GM23338 (cell line): Measurements from ENCODE around the gene PCLO. TPM values are rescaled to one million over a fixed set of nuclear protein-coding genes. Genes with fewer than 3 reads are reported as not detected.
A peak's percentile ranks its signal among the peaks of the same experiment; 100 is the strongest.

Experiments
- ATAC-seq: fragments of 200-7000 bp; cut with Tn5 transposase; 3 replicates; pipeline ENCODE4 v1.9.1; 2020
- DNase-seq: peaks from one replicate; pipeline ENCODE4 v3.0.0-alpha.2; 2015; ENCODE audit warnings: low spot score
- H2AFZ ChIP-seq: fragments of 200-600 bp; sonication (generic); 2 replicates; pipeline ENCODE4 v1.8.0; 2016; ENCODE audit warnings: antibody characterized with exemption, mild to moderate bottlenecking, moderate library complexity
- H3F3A ChIP-seq: fragments of 200-600 bp; sonication (generic); replicated peaks from 2 replicates; pipeline ENCODE4 v1.8.0; 2017; ENCODE audit warnings: antibody characterized with exemption, mixed run types, low read depth
- H3K27ac ChIP-seq: fragments of 200-600 bp; sonication (generic); 2 replicates; pipeline ENCODE4 v1.6.1; 2016; ENCODE audit warnings: low read depth
- H3K27me3 ChIP-seq: fragments of 200-600 bp; sonication (generic); 2 replicates; pipeline ENCODE4 v1.8.0; 2016; ENCODE audit warnings: mild to moderate bottlenecking, mixed run types, moderate library complexity; ENCODE audit not compliant: insufficient read depth
- H3K36me3 ChIP-seq: fragments of 200-600 bp; sonication (generic); 2 replicates; pipeline ENCODE4 v1.8.0; 2016; ENCODE audit warnings: mild to moderate bottlenecking; ENCODE audit not compliant: insufficient read depth
- H3K4me1 ChIP-seq: fragments of 200-600 bp; sonication (generic); 2 replicates; pipeline ENCODE4 v1.8.0; 2016; ENCODE audit warnings: mild to moderate bottlenecking, moderate library complexity; ENCODE audit not compliant: insufficient read depth
- H3K4me2 ChIP-seq: fragments of 200-600 bp; sonication (generic); 2 replicates; pipeline ENCODE4 v1.7.1; 2017; ENCODE audit warnings: mixed run types
- H3K4me3 ChIP-seq: fragments of 200-600 bp; sonication (generic); 2 replicates; pipeline ENCODE4 v1.6.1; 2016; ENCODE audit warnings: mixed run types
- H3K79me2 ChIP-seq: fragments of 200-600 bp; sonication (generic); replicated peaks from 2 replicates; pipeline ENCODE4 v1.8.0; 2017; ENCODE audit warnings: mild to moderate bottlenecking; ENCODE audit not compliant: insufficient read depth
- H3K9me2 ChIP-seq: fragments of 200-600 bp; sonication (generic); 2 replicates; pipeline ENCODE4 v1.8.0; 2017; ENCODE audit not compliant: insufficient read depth
- H4K20me1 ChIP-seq: fragments of 200-600 bp; sonication (generic); replicated peaks from 2 replicates; pipeline ENCODE4 v1.8.0; 2017; ENCODE audit warnings: mild to moderate bottlenecking; ENCODE audit not compliant: insufficient read depth
- H3K27ac Mint-ChIP-seq: 2 replicates; pipeline ENCODE4 v1.8.0; 2020; ENCODE audit warnings: inconsistent platforms, mild to moderate bottlenecking, moderate library complexity, mixed read lengths
- H3K27me3 Mint-ChIP-seq: 3 replicates; pipeline ENCODE4 v1.8.0; 2022; ENCODE audit warnings: low read depth, mild to moderate bottlenecking, moderate library complexity, mixed read lengths, inconsistent platforms; ENCODE audit not compliant: insufficient read depth, poor library complexity
- H3K36me3 Mint-ChIP-seq: 3 replicates; pipeline ENCODE4 v1.8.0; 2021; ENCODE audit warnings: low read depth, mild to moderate bottlenecking, inconsistent platforms, moderate library complexity, mixed read lengths
- H3K4me1 Mint-ChIP-seq: 3 replicates; pipeline ENCODE4 v1.8.0; 2020; ENCODE audit warnings: mild to moderate bottlenecking, inconsistent platforms, mixed read lengths
- H3K4me3 Mint-ChIP-seq: 3 replicates; pipeline ENCODE4 v1.8.0; 2021; ENCODE audit warnings: moderate library complexity, mild to moderate bottlenecking, inconsistent platforms, mixed read lengths
- H3K9me3 Mint-ChIP-seq: 3 replicates; pipeline ENCODE4 v1.8.0; 2020; ENCODE audit warnings: moderate library complexity, mild to moderate bottlenecking, inconsistent platforms, mixed read lengths
- EZH2 ChIP-seq: fragments of 200-600 bp; sonication (generic); IDR thresholded peaks from one replicate; pipeline ENCODE4 v1.8.0; 2017; ENCODE audit warnings: antibody characterized with exemption, mild to moderate bottlenecking, low read depth; ENCODE audit not compliant: unreplicated experiment
- EZH2phosphoT487 ChIP-seq: fragments of 200-600 bp; sonication (generic); IDR thresholded peaks from one replicate; pipeline ENCODE4 v1.8.1; 2018; ENCODE audit warnings: antibody characterized with exemption; ENCODE audit not compliant: unreplicated experiment
- JUNB ChIP-seq: IDR thresholded peaks from one replicate; pipeline ENCODE4 v1.6.1; 2016; ENCODE audit warnings: antibody characterized with exemption; ENCODE audit not compliant: unreplicated experiment
- NANOG ChIP-seq: IDR thresholded peaks from 2 replicates; pipeline ENCODE4 v1.6.1; 2016; ENCODE audit warnings: antibody characterized with exemption, borderline replicate concordance
- POLR2AphosphoS5 ChIP-seq: IDR thresholded peaks from 2 replicates; pipeline ENCODE4 v1.6.1; 2016; ENCODE audit warnings: antibody characterized with exemption, low read depth
- STAT1 ChIP-seq: IDR thresholded peaks from one replicate; pipeline ENCODE4 v1.6.1; 2016; ENCODE audit warnings: antibody characterized with exemption; ENCODE audit not compliant: unreplicated experiment
- ZNF114 ChIP-seq: fragments of 250-450 bp; sonication (Bioruptor Pico); IDR thresholded peaks from 2 replicates; pipeline ENCODE4 v1.5.0; 2020; ENCODE audit warnings: mild to moderate bottlenecking, moderate library complexity
- ZNF331 ChIP-seq: fragments of 250-450 bp; sonication (Bioruptor Pico); IDR thresholded peaks from 2 replicates; pipeline ENCODE4 v1.5.0; 2020; ENCODE audit warnings: low read depth, mild to moderate bottlenecking, moderate library complexity
- polyA plus RNA-seq: library from polyadenylated mRNA; unstranded; fragments of >200 nt; fragmentation: Nextera tagmentation; extraction: Ambion mirVana; gene quantifications from 2 replicates; pipeline ENCODE4 v1.2.1, GENCODE V29; 2016
- total RNA-seq: library from RNA; depleted of rRNA; stranded (reverse); fragments of >200 nt; shearing (Covaris generic); gene quantifications from 2 replicates; pipeline ENCODE4 v1.2.3, GENCODE V29; 2014
- TF ChIP-seq, protein P1 (sequence below), 2 experiments: fragments of 200-600 bp in 1 of 2; sonication (generic) in 1 of 2; conservative IDR thresholded peaks; 2 replicates each; pipeline versions ENCODE4 v1.5.1 to v1.6.1; 2016 to 2017; ENCODE audit warnings: antibody characterized with exemption in 2 of 2, low read depth in 2 of 2, mild to moderate bottlenecking in 2 of 2, moderate library complexity in 1 of 2
- TF ChIP-seq, protein P2 (sequence below): IDR thresholded peaks from one replicate; pipeline ENCODE4 v1.6.1; 2018; ENCODE audit warnings: antibody characterized with exemption; ENCODE audit not compliant: unreplicated experiment
- TF ChIP-seq, protein P3 (sequence below): fragments of 250-450 bp; sonication (Bioruptor Pico); IDR thresholded peaks from 2 replicates; pipeline ENCODE4 v1.5.0; 2020; ENCODE audit warnings: mild to moderate bottlenecking, moderate library complexity

Gene PCLO
- total and polyA plus RNA-seq, 2 experiments from 2014 or later, result 7.4 to 9.1 TPM

DNA sequence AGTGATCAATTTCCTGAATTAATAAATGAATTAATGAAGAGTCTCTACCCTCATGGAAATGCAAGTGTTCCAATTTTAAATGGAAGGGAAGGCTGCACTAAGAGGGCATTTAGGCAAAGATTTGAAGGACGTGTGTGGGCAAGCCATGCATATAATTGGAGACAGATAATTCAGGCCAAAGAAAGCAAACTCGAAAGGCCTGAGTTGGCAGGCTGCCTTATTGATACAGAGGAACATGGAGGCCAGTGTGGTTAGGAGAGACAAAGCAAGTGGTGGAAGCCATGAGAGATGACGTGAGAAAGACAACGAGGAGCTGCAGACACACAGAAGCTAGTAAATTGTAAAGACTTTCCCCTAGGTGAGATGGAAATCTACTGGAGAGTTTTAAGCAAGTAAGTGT, 15.4 kb upstream of the PCLO start:
- H3K79me2 ChIP-seq, result no peaks in the 10 kb centered on the region
- Mint-ChIP-seq H3K27me3 (peaks cover 3% of the 10 kb centered on the region), H3K27ac (no peak overlapping the region), H3K4me1 (0 out of 3 replicates have a peak, but pooled peaks cover 4% of the 10 kb centered on the region), H3K9me3 (peaks cover 9% of the 10 kb centered on the region; the same call in 2 of the 3 replicates), H3K36me3 (peaks cover 4% of the 10 kb centered on the region; the same call in 1 of the 3 replicates), H3K4me3 (no peak overlapping the region)
- no peak for ATAC-seq
- no peaks in the 10 kb centered on the region for H3K36me3 ChIP-seq
- H3F3A ChIP-seq, result no peaks in the 10 kb centered on the region
- H3K27ac ChIP-seq, result no peak overlapping the region
- TF ChIP-seq NANOG, result no peak
- no peaks in the 10 kb centered on the region for H3K27me3 ChIP-seq
- H3K4me2 ChIP-seq, result no peak overlapping the region
- H2AFZ ChIP-seq, result peak overlapping the region; percentile 43; the same call in 1 of the 2 replicates
- no peak for DNase-seq
- no peaks in the 10 kb centered on the region for H3K4me1 ChIP-seq
- H3K9me2 ChIP-seq, result 0 out of 2 replicates have a peak, but pooled peaks cover 8% of the 10 kb centered on the region
- no peak overlapping the region for H3K4me3 ChIP-seq
- H4K20me1 ChIP-seq, result no peaks in the 10 kb centered on the region

DNA sequence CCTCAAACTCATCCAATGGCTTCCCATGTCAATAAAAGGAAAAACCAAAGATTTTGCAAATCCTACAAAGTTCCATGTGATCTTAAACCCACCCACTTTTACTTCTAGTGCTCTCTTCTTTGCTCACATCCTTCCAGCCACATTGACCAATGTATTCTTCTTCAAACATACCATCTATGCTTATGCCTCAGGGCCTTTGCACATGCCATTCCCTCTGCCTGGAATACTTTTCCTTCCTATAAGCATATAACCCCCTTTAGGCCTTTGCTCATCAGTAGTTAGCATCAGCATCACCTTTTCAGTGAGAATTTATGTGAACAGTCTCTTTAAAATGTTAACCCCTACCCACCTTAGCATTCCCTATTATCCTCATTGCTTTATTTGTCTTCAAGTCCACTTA, 11.0 kb upstream of the PCLO start:
- DNase-seq (no peak), ATAC-seq (no peak)
- H3K27me3 ChIP-seq, result no peaks in the 10 kb centered on the region
- Mint-ChIP-seq H3K27ac (no peak overlapping the region), H3K9me3 (no peaks in the 10 kb centered on the region), H3K4me1 (0 out of 3 replicates have a peak, but pooled peaks cover 4% of the 10 kb centered on the region), H3K27me3 (peaks cover 3% of the 10 kb centered on the region), H3K36me3 (no peaks in the 10 kb centered on the region), H3K4me3 (no peak overlapping the region)
- H3K36me3 ChIP-seq, result no peaks in the 10 kb centered on the region
- no peaks in the 10 kb centered on the region for H3K4me1 ChIP-seq
- no peaks in the 10 kb centered on the region for H3F3A ChIP-seq
- no peaks in the 10 kb centered on the region for H3K79me2 ChIP-seq
- no peak overlapping the region for H3K4me3 ChIP-seq
- H3K9me2 ChIP-seq, result 0 out of 2 replicates have a peak, but pooled peaks cover under 1% of the 10 kb centered on the region
- no peaks in the 10 kb centered on the region for H4K20me1 ChIP-seq
- no peak overlapping the region for H2AFZ ChIP-seq
- H3K4me2 ChIP-seq, result no peak overlapping the region
- no peak overlapping the region for H3K27ac ChIP-seq
- TF ChIP-seq JUNB, result no peak
- TF ChIP-seq, protein P1, sequence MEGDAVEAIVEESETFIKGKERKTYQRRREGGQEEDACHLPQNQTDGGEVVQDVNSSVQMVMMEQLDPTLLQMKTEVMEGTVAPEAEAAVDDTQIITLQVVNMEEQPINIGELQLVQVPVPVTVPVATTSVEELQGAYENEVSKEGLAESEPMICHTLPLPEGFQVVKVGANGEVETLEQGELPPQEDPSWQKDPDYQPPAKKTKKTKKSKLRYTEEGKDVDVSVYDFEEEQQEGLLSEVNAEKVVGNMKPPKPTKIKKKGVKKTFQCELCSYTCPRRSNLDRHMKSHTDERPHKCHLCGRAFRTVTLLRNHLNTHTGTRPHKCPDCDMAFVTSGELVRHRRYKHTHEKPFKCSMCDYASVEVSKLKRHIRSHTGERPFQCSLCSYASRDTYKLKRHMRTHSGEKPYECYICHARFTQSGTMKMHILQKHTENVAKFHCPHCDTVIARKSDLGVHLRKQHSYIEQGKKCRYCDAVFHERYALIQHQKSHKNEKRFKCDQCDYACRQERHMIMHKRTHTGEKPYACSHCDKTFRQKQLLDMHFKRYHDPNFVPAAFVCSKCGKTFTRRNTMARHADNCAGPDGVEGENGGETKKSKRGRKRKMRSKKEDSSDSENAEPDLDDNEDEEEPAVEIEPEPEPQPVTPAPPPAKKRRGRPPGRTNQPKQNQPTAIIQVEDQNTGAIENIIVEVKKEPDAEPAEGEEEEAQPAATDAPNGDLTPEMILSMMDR (conservative IDR thresholded peaks at IDR 0.05; ENCODE audit: low read depth in 2 of 2), result no peak
- TF ChIP-seq, protein P2, sequence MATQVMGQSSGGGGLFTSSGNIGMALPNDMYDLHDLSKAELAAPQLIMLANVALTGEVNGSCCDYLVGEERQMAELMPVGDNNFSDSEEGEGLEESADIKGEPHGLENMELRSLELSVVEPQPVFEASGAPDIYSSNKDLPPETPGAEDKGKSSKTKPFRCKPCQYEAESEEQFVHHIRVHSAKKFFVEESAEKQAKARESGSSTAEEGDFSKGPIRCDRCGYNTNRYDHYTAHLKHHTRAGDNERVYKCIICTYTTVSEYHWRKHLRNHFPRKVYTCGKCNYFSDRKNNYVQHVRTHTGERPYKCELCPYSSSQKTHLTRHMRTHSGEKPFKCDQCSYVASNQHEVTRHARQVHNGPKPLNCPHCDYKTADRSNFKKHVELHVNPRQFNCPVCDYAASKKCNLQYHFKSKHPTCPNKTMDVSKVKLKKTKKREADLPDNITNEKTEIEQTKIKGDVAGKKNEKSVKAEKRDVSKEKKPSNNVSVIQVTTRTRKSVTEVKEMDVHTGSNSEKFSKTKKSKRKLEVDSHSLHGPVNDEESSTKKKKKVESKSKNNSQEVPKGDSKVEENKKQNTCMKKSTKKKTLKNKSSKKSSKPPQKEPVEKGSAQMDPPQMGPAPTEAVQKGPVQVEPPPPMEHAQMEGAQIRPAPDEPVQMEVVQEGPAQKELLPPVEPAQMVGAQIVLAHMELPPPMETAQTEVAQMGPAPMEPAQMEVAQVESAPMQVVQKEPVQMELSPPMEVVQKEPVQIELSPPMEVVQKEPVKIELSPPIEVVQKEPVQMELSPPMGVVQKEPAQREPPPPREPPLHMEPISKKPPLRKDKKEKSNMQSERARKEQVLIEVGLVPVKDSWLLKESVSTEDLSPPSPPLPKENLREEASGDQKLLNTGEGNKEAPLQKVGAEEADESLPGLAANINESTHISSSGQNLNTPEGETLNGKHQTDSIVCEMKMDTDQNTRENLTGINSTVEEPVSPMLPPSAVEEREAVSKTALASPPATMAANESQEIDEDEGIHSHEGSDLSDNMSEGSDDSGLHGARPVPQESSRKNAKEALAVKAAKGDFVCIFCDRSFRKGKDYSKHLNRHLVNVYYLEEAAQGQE, result no peak
- TF ChIP-seq, protein P3, sequence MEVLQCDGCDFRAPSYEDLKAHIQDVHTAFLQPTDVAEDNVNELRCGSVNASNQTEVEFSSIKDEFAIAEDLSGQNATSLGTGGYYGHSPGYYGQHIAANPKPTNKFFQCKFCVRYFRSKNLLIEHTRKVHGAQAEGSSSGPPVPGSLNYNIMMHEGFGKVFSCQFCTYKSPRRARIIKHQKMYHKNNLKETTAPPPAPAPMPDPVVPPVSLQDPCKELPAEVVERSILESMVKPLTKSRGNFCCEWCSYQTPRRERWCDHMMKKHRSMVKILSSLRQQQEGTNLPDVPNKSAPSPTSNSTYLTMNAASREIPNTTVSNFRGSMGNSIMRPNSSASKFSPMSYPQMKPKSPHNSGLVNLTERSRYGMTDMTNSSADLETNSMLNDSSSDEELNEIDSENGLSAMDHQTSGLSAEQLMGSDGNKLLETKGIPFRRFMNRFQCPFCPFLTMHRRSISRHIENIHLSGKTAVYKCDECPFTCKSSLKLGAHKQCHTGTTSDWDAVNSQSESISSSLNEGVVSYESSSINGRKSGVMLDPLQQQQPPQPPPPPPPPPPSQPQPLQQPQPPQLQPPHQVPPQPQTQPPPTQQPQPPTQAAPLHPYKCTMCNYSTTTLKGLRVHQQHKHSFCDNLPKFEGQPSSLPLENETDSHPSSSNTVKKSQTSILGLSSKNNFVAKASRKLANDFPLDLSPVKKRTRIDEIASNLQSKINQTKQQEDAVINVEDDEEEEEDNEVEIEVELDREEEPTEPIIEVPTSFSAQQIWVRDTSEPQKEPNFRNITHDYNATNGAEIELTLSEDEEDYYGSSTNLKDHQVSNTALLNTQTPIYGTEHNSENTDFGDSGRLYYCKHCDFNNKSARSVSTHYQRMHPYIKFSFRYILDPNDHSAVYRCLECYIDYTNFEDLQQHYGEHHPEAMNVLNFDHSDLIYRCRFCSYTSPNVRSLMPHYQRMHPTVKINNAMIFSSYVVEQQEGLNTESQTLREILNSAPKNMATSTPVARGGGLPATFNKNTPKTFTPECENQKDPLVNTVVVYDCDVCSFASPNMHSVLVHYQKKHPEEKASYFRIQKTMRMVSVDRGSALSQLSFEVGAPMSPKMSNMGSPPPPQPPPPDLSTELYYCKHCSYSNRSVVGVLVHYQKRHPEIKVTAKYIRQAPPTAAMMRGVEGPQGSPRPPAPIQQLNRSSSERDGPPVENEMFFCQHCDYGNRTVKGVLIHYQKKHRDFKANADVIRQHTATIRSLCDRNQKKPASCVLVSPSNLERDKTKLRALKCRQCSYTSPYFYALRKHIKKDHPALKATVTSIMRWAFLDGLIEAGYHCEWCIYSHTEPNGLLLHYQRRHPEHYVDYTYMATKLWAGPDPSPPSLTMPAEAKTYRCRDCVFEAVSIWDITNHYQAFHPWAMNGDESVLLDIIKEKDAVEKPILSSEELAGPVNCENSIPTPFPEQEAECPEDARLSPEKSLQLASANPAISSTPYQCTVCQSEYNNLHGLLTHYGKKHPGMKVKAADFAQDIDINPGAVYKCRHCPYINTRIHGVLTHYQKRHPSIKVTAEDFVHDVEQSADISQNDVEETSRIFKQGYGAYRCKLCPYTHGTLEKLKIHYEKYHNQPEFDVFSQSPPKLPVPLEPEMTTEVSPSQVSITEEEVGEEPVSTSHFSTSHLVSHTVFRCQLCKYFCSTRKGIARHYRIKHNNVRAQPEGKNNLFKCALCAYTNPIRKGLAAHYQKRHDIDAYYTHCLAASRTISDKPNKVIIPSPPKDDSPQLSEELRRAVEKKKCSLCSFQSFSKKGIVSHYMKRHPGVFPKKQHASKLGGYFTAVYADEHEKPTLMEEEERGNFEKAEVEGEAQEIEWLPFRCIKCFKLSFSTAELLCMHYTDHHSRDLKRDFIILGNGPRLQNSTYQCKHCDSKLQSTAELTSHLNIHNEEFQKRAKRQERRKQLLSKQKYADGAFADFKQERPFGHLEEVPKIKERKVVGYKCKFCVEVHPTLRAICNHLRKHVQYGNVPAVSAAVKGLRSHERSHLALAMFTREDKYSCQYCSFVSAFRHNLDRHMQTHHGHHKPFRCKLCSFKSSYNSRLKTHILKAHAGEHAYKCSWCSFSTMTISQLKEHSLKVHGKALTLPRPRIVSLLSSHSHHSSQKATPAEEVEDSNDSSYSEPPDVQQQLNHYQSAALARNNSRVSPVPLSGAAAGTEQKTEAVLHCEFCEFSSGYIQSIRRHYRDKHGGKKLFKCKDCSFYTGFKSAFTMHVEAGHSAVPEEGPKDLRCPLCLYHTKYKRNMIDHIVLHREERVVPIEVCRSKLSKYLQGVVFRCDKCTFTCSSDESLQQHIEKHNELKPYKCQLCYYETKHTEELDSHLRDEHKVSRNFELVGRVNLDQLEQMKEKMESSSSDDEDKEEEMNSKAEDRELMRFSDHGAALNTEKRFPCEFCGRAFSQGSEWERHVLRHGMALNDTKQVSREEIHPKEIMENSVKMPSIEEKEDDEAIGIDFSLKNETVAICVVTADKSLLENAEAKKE, result no peak
- TF ChIP-seq STAT1, result no peak
- no peak for TF ChIP-seq NANOG
- no peak for TF ChIP-seq ZNF331 (CRISPR knock-in tag)
- no peak for TF ChIP-seq EZH2phosphoT487
- no peak for TF ChIP-seq EZH2
- TF ChIP-seq POLR2AphosphoS5, result no peak
- no peak for TF ChIP-seq ZNF114 (CRISPR knock-in tag)
